HG03139 (cell line): ENCODE data around the gene PLCL1.

Experiments
- ATAC-seq: cut with Tn5 transposase; IDR thresholded peaks from one replicate; pipeline ENCODE4 v1.9.1; 2021; ENCODE audit not compliant: unreplicated experiment

PLCL1 gene

DNA sequence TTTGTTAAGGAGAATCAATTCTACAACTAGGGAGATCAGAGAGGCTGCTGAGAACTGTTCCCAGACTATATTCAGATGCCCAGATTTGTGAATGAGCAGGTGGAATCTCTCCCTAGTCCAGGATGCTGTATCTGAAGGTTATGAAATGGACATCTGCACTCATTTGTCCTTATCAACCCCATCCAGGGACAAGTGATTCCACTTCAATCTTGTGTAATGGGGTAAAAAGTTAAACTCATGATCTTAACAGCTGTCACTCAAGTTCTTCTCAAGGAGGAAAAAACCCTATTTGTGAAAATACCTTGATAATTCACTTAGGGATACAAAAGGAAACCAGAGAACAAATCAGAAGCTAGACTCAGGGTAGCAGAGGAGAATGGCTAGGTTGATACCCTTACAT is 144.8 kb downstream of the PLCL1 start:
- ATAC-seq: no peak

DNA sequence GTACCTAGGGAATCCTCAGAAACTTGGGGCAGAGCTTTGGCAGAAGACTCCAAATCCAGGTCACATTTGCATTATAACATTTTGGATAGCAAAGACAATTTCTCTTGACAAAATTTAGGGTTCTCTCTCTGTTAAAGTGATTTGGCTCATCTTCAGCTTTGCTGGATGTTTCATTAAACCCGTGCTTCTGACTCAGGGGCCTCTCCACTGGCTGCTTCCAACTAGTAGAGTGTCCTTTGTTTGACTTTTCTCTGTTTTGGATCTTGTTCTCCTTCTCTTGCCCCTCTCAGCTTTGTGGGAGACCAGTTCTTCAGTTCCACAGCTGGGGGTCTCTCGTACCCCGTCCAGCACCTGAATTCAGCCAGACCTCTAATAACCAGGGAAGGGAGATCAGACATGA is 145.6 kb downstream of the PLCL1 start:
- ATAC-seq: no peak

DNA sequence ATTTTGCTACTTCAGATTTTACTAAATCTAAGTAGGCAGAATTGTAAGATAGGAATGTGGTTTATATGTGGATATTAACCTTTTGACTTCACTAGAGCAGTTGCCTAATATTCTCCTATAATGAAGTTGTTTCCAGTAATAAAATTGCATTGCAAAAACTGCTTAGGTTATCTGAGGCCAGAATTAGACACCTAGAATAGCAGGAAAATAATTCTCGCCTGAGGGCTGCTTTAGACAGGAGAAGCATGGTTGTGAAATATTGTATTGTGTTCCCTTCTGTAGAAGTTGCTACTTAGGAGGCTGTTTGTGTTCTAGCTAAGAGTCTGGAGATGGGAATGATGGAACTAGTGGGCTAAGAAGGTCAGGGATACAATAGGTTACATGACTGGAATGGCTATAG is 146.3 kb downstream of the PLCL1 start:
- no peak for ATAC-seq

DNA sequence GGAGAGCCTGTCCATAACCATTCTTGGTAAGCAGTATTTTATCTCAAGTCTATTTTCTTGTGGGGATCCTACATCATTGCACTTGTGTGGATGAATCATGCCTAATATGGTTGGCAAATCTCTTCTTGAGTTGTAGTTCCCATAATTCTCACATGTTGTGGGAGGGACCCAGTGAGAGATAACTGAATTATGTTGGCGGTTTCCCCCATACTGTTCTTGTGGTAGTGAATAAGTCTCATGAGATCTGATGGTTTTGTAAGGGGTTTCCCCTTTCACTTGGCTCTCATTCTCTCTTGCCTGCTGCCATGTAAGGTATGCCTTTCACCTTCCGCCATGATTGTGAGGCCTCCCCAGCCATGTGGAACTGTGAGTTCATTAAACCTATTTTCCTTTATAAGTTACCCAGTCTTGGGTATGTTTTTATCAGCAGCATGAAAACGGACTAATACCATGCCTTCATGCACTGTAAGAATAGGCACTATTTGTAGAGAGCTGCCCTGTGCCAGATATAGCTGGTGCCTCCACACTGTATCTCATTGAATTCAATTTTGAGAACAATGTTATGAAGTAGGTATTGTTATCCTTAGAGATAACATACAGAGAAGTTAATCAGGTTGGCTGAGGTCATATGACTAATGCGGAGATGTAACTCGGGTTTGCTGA is 148.3 kb downstream of the PLCL1 start:
- ATAC-seq: no peak

DNA sequence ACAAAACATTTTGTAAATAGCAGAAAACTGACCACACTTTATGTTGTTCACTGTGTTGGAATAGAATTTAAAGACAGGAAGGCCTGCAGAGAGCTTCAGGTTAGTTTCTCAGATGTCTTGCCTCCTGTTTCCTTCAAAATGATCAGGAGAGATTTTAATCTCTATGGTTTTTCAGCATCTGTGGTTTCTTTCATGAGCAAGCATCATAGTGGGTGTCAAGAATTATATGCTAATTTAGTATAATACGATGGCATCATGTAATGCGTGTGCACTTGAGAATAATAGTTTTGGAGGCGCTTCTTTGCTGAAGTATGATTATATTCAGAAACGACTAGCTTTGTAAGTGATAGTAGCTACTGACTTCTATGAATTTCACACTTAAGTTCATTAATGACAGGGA is 149.9 kb downstream of the PLCL1 start:
- ATAC-seq: no peak

DNA sequence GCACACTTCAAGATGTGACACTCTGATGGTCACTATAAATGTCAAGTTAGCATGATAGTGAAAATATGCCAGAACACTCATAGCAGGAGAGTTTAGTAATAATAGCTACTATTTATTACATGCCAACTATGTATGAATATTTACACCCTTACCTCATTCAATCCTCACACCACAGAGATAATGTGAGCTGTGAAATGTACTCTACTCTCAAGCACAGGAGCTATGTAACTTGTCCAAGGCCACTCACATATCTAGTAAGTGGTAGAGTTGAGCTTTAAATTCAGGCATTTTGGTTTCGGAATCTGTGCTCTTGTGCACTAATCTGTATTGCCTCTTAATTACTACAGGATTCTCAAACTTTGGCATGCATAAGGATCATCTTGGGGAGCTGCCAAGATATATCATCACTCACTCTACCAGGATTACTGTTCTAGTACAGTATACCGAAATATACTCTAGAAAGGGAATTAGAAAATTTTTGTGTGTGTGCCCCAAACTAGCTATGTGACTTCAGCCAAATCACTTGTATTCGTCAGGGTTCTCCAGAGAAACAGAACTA is 154.3 kb downstream of the PLCL1 start:
- no peak for ATAC-seq

DNA sequence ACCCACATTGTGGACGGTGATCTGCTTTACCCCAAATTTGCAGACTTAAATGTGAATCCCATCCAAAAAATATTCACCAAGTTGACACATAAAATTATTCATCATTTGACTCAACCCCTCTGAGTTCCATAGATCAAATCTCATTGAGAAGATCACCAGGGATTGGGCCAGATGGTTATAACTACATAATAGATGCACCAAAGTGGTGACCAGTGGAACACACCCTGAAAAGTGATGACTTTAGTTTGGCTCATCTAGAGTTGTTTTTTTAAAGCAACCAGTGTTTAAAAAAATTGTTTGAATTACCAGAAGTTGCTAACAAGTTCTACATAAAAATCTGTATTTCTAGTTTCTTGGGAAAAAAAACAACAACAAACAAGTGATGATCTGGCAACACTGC is 155.0 kb downstream of the PLCL1 start:
- no peak for ATAC-seq

DNA sequence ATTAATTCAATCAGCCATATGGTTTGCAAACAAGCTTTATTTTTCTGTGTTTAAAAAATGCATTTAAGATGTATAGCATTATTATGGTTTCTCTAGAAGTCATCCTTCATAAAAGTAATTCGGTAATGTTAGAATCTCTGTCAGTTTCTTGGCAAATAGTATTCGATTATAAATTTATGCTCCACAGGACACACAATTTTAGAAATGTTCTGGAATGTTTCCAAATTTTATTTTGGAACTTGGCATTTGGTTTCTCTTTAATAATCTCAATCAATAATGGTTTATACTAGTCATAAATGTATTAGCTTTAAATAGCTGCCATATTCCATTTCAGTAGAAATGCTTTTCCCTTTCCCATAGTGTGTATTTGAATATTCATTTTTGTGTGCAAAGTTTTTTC is 156.4 kb downstream of the PLCL1 start:
- no peak for ATAC-seq

DNA sequence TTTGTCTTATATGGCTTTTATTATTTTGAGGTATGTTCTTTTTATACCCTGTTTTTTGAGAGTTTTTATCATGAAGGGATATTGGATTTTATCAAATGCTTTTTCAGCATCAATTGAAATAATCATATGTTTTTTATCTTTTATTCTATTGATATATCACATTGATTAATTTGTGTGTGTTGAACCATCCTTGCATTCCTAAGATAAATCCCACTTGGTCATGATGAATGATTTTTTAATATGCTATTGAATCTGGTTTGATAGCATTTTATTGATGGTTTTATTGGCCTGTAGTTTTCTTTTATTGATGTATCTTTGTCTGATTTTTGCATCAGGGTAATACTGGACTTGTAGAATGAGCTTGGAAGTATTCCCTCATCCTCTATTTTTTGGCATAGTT is 160.3 kb downstream of the PLCL1 start:
- ATAC-seq: no peak

DNA sequence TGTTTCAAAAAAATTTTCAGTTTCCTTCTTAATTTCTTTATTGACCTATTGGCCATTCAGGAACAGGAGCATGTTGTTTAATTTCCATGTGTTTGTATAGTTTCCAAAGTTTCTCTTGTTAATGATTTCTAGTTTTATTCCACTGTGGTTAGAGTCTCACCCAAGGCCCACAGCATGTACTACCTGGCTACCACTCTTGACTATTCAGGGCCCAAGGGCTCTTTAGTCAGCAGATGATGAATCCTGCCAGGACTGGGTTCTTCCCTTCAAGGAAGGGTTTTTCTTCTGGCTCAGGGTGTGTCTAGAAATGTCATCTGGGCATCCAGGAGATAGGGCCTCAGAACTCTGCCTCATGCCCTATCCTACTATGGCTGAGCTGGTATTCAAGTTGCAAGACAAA is 161.4 kb downstream of the PLCL1 start:
- ATAC-seq: no peak

DNA sequence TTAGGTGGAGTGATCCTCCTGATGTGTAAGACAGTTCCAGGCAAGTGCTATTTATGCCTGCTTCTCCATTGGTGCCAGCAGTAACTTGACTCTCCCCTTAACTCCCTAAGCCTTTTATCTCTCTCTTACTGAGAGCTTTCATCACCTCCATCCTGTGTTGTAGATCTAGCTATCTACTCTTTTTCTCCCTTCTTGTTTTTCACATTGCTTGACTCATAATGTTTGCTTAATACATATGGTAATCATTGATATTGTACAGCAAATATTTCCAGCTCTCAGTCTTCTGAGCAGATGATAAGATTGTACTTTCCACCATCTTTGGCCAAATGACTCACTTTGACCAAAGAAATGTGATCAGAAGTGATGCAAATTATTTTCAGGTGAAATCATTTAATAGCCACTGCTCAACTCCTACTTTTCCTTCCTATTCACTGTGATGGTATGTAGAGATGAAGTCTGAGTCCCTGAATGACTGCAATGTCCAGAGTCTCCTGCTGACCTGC is 165.0 kb downstream of the PLCL1 start:
- no peak for ATAC-seq

DNA sequence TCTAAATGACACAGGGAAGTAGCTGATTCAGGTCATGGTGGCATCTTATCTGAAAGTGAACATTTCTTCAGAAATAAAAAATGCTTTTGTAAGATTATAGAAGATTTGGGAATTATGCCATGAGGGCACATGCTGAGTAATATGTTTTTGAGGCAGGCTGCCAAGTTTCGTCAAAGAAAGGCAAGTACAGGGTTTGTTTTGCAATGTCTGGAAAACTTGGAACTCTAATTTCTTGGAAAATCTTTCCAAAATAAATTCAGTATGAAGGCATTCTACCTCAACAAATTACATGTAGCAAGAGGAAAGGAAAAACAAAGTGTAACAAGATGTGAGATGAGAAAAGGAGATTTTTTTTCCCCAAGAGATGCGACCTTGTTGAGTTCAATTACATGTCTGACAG is 167.7 kb downstream of the PLCL1 start:
- no peak for ATAC-seq

DNA sequence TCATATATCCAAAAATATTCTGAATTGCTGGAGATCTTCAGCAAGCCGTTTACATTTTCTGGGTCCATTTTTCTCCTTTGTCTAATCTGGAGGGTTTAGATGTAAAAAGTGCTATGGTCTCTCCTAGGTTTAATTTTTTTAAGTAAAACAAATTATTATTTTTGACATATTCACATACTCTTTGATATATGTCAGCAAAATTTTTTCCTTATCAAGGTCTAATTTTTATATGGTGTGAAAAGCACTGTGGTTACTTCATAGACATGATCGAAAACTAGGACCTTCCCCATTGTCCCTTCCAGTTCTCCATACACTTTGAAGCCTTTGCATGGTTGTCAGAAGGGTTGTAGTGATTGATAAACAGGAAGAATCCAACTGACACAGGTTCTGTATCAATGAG is 168.2 kb downstream of the PLCL1 start:
- ATAC-seq: no peak

DNA sequence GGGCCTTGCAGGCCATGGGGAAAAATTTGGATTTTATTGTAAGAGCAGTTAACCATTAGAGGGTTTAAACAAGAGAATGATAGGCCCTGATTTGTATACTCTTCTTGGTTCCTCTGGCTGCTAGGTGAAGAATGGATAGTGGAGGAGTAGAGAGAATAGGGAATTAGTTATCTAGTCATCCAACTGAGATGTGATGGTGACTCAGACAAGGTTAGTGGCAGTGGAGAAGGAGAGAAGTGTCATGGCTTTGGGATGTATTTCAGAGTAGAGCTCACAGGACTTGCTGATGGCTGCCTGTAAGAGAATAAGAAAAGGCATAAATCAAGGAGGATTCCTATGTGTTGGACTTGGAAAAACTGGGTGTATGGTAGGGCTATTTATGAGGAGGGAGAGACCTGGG is 169.4 kb downstream of the PLCL1 start:
- ATAC-seq: no peak

DNA sequence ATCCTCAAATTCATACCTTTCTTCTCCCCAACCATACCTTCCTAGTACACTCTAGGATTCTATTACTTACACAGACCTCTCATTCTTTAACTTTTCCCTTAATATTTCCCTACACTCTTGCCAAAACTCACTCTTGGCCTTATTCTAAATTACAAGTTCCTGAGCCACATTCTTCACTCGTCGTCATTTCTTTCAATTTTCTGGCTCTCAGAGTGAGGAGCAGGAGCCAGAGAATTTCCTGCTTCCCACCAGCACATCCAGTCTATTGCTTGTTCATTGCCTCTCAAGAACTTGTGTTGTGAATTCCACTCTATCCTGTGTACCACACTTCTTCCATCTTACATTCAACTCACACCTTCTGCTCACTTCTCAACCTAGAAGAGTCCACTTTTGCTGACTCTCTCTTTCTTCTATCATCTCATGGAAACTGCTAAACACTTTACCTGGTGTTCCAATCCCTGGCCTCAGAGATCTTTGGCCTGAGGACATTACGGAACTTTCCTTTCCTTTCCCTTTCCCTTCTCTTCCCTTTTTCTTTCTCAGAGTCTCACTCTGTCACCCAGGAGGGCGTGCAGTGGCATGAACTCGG is 171.6 kb downstream of the PLCL1 start:
- ATAC-seq: no peak

DNA sequence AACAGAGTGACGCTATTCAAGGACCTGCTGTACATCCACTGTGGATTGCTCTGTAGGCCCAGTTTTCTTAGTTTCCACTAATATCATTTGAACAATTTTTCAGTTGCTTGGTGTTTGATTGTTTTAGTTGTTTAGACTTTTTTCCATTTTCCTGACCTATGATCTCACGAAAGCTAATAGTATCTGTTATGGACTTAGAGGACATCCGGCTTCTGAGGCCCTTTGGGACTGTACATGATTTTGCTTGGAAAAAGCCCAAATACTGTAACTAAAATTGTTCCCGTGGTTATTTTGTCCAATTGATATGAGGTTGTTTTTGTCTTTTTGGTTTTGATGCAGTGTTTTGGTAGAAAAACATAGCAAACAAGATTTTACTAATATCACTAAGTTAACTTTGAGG is 174.6 kb downstream of the PLCL1 start:
- ATAC-seq: no peak

DNA sequence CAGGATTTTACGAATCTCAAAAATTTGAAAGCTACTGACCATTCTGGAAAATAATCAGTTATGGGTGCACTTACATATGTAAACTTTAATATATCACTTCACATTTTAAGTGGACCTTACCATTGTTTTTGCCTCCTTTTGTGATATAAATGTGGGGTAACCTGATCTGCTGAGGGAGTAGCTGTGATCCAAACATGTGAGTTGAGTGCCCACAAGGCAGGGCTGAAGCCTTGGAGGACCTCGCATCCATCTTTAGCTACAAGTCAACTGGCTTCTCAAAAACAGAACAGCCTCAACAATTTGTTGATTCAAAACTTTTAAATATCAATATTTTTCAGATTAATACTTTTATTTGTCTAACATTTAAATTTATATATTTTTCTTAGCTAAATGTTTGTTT is 178.2 kb downstream of the PLCL1 start:
- no peak for ATAC-seq

DNA sequence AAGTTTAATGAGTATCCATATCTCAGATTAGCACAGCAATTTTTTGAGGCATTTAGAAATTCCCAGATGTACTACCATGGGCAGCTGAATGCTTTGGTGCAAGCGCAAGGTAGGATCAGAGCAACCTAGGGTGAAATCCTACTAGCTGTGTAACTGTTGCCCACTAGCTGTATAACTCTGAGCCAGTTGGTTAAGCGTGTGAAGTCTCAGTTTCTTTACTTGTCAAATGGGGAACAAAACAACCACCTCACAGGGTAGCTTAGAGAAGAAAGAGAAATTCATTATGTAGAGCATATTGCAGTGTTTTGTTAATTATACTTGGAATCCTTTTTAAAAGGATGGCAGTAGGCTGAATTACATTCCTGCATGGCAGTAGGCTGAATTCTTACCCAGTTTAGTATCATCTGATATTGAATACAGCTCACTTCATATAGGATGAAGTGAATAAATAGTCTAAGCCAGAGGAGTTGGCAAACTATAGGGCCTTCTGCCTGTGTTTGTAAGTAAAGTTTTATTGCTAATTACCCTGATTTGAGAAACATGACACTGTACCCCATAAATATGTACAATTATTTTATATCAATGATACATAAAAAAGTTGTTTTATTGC is 180.7 kb downstream of the PLCL1 start:
- no peak for ATAC-seq

DNA sequence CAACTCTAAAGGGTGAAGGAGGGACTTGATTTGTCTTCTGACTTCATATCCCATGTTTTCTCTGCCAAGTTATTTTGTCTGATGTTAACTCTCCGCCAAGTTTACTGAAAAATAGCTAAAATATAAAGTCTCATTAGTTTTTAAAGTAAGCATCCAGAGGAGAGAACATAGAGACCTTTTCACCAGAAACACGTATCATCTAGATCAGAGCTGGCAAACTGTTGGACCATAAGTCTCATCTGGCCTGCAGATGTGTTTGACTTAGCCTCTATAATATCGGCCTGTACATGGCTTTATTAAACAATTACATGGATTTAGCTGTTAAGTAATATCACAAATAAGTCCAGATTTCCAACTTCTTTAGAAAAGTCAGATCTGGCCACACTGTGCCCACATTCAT is 182.6 kb downstream of the PLCL1 start:
- no peak for ATAC-seq

DNA sequence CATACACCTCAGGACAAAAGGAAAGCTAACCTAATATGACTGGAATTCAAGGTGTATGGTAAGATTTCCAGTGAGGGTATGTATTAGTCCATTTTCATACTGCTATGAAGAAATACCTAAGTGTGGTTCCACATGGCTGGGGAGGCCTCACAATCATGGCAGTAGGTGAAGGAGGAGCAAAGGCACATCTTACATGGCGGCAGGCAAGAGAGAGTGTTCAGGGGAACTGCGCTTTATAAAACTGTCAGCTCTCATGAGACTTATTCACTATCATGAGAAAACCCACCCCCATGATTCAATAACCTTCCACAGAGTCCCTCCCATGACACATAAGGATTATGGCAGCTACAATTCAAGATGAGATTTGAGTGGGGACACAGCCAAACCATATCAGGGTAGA is 186.0 kb downstream of the PLCL1 start:
- ATAC-seq: no peak

DNA sequence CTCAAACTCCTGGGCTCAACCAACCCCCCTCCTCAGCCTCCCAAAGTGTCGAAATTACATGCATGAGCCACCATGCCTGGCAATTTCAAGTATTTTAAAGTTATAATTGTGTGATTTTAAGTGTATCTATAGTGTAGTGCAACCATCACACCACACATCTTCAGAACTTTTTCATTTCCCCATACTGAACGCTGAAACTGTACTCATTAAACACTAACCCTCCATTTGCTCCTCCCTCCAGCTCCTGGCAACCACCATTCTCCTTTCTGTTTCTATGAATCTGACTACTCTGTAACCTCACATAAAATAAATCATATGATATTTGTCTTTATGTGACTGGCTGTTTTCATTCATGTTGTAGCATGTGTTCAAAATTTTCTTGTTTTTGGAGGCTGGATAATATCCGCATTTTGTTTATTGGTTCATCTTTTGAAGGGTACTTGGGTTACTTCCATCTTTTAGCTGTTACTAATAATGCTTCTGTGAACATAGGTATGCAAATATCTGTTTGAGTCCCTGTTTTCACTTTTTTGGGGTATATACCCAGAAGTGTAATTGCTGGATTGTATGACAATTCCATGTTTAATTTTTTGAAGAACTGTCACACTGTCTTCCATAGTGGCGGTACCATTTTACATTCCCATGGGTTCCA is 188.2 kb downstream of the PLCL1 start:
- ATAC-seq: peak; percentile 77

DNA sequence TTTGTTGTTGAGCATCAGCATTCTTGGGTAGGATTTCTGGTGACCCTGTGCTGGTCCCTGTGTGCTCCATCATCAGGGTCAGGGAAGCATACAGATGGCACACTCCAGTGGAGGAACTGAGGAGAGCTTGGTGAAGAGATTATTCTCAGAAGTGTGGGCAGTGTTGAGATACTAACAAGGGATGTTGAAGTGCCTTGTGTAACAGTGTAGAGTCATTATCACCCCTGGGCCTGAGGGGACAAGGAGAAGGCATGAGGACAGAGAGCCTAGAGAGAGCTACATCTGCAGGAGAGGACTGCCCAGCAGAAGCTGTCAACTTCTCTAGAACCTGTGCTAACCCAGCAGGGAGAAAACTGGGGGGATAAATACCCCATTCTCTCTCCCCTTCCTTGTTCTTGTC is 189.0 kb downstream of the PLCL1 start:
- no peak for ATAC-seq
